Aorta (tissue), 5 donors: Measurements from ENCODE around the gene PLD5. TPM values are rescaled to one million over a fixed set of nuclear protein-coding genes. Genes with fewer than 3 reads are reported as not detected.
"Not testable (repeated sequence)": the region's sequence is repeated elsewhere in the genome, so short reads cannot be mapped to it uniquely, and the experiment has no call there.

Experiments used
- ATAC-seq: fragments of 200-7000 bp; cut with Tn5 transposase; one replicate; pipeline ENCODE4 v1.9.1; 2022; ENCODE audit warnings: moderate library complexity; ENCODE audit not compliant: low FRiP score
- DNase-seq, 2 donors: peaks; one replicate each; pipeline ENCODE4 v3.0.0-alpha.2; 2020
- H3K27ac ChIP-seq, 2 donors: one replicate each; pipeline ENCODE4 v1.5.1; 2013; ENCODE audit warnings: low read length in 2 of 2, mild to moderate bottlenecking in 2 of 2, moderate library complexity in 2 of 2, control low read depth in 1 of 2, inconsistent platforms in 1 of 2, low read depth in 1 of 2
- H3K27me3 ChIP-seq, 2 donors: one replicate each; pipeline ENCODE4 v1.6.1; 2013; ENCODE audit warnings: control low read depth in 1 of 2, low read length in 1 of 2, mild to moderate bottlenecking in 1 of 2, moderate library complexity in 1 of 2; ENCODE audit not compliant: insufficient read depth in 2 of 2, control insufficient read depth in 1 of 2
- H3K36me3 ChIP-seq, 2 donors: one replicate each; pipeline ENCODE4 v1.6.1; 2013; ENCODE audit warnings: control low read depth in 1 of 2, low read length in 1 of 2, mild to moderate bottlenecking in 1 of 2; ENCODE audit not compliant: insufficient read depth in 2 of 2, control insufficient read depth in 1 of 2
- H3K4me1 ChIP-seq, 2 donors: one replicate each; pipeline ENCODE4 v1.6.1; 2013; ENCODE audit warnings: low read length in 2 of 2, control low read depth in 1 of 2, mild to moderate bottlenecking in 1 of 2, moderate library complexity in 1 of 2; ENCODE audit not compliant: insufficient read depth in 2 of 2, control insufficient read depth in 1 of 2
- H3K4me3 ChIP-seq, 2 donors: one replicate each; pipeline ENCODE4 v1.5.1; 2013; ENCODE audit warnings: low read length in 2 of 2, control low read depth in 1 of 2, mild to moderate bottlenecking in 1 of 2
- H3K9me3 ChIP-seq: one replicate; pipeline ENCODE4 v1.6.1; 2013; ENCODE audit warnings: mild to moderate bottlenecking, low read length; ENCODE audit not compliant: control insufficient read depth
- WGBS, 2 donors: extraction: QIAGEN DNeasy Blood & Tissue Kit; methylation state at CpG; one replicate each; pipeline ENCODE4 v1.1.7; 2013; 5-methylcytosine and 5-hydroxymethylcytosine counted together
- intact Hi-C, 2 donors: fragments of 100-400 bp; cut with DNase I; formaldehyde crosslinking; loops; one replicate each; pipeline versions ENCODE4 v1.14.2 to v1.15.0; 2022
- polyA plus RNA-seq, 2 donors: library from polyadenylated mRNA; stranded (reverse); fragments of 200-250 nt; gene quantifications; one replicate each; pipeline ENCODE4 v1.2.3, GENCODE V29; 2013
- total RNA-seq, 2 donors: library from RNA; stranded (reverse); fragmentation: NEBNext Ultra II Directional; extraction: Animal tissue kit (Norgen Biotek cat#: 25700); gene quantifications; one replicate each; pipeline ENCODE4 v1.2.1, GENCODE V29; 2021
- donor health status: healthy with polysubstance abuse.
- donor health status: Bipolar disorder and iron deficiency.
- donor health status: DM: no; HTN: no; CAD: no.
- donor health status: DM: no; HTN: no; CAD: no.
- donor health status: DM: yes; HTN: yes; CAD: no.

Gene PLD5
- total and polyA plus RNA-seq, 4 donors: 4.5 to 18.1 (median 10.1) TPM

GRCh38 chr1:242083742-242084141 is 440.8 kb downstream of the PLD5 start:
- 25 to 40% methylated on average over 2 of the region's 2 CpGs for WGBS, 2 donors
- Histone ChIP-seq H3K36me3 (no peaks in the 10 kb centered on the region), H3K4me3 (no peak overlapping the region), H3K9me3 (no peaks in the 10 kb centered on the region), H3K4me1 (no peaks in the 10 kb centered on the region), H3K27me3 (no peaks in the 10 kb centered on the region), H3K27ac (no peak overlapping the region)
- no peak for DNase-seq
- ATAC-seq: no peak
- intact Hi-C loops: no loop called here

- H3K4me3 ChIP-seq: no peak overlapping the region
- no peaks in the 10 kb centered on the region for H3K4me1 ChIP-seq
- no peaks in the 10 kb centered on the region for H3K27me3 ChIP-seq
- intact Hi-C loops: no loop called here
- H3K9me3 ChIP-seq: no peaks in the 10 kb centered on the region
- no peak overlapping the region for H3K27ac ChIP-seq
- no peaks in the 10 kb centered on the region for H3K36me3 ChIP-seq
- ATAC-seq (no peak), DNase-seq (no peak)
- 57 to 59% methylated on average over 1 of the region's 1 CpG for WGBS, 2 donors
These were observed 443.1 kb downstream of the PLD5 start for GRCh38 chr1:242081446-242081845.

- WGBS, 2 donors: 76 to 86% methylated on average over 2 of the region's 2 CpGs
- H3K36me3 ChIP-seq: no peaks in the 10 kb centered on the region
- H3K9me3 ChIP-seq: no peaks in the 10 kb centered on the region
- no peaks in the 10 kb centered on the region for H3K4me1 ChIP-seq
- no peaks in the 10 kb centered on the region for H3K27me3 ChIP-seq
- ATAC-seq: no peak
- DNase-seq: no peak
- no peak overlapping the region for H3K4me3 ChIP-seq
- intact Hi-C loops: no loop called here
- H3K27ac ChIP-seq: no peak overlapping the region
These were observed 458.7 kb downstream of the PLD5 start for GRCh38 chr1:242065813-242066212.

DNA sequence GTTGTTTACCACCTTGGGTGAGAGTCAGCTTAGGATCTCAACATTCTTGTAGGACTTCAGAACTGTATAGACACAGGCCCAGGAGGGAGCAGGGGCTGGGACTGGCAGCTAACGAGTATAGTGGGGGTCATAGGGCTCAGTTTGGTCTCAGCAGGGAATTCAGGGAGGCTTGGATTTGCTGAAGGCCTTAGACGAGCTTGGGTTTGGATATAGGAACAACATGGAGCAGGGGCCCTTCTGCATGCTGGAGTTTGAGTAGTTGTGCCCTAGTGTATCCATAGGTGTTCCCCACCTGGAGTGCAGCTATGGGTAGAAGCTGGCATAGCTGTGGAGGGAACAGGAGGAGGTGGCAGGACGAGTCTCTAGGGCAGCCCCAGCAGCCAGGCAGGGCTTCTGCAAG is 462.2 kb downstream of the PLD5 start:
- WGBS, 2 donors: 46 to 59% methylated on average over 3 of the region's 3 CpGs
- Histone ChIP-seq H3K9me3 (no peaks in the 10 kb centered on the region), H3K27ac (no peak overlapping the region), H3K4me1 (no peaks in the 10 kb centered on the region), H3K27me3 (no peaks in the 10 kb centered on the region), H3K36me3 (no peaks in the 10 kb centered on the region), H3K4me3 (no peak overlapping the region)
- ATAC-seq (no peak), DNase-seq (no peak)
- intact Hi-C loops: no loop called here

DNA sequence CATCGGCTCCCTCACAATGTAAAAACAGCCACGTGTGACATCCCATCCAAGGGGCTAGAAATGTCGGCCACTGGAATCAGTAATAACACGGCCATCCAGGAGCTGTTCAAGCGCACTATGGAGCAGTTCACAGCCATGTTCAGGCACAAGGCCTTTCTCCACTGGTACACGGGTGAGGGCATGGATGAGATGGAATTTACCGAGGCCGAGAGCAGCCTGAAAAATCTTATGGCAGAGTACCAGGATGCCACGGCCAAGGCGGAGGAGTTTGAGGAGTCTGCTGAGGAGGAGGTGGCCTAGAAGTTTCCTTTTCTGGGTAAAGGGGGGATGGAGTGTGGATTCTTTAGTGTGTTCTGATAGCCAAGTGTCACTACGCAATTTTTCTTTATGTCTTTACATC is 464.5 kb downstream of the PLD5 start:
- no peak for DNase-seq
- intact Hi-C loops: no loop called here
- ATAC-seq: no peak

DNA sequence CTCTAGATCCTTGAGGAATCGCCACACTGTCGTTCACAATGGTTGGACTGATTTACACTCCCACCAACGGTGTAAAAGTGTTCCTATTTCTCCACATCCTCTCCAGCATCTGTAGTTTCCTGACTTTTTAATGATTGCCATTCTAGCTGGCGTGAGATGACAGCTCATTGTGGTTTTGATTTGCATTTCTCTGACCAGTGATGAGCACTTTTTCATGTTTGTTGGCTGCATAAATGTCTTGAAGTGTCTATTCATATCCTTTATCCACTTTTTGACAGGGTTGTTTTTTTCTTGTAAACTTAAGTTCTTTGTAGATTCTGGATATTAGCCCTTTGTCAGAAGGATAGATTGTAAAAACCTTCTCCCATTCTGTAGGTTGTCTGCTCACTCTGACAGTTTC is 465.9 kb downstream of the PLD5 start:
- H3K27ac ChIP-seq, ATAC-seq, H3K36me3 ChIP-seq, H3K4me3 ChIP-seq, intact Hi-C loops, H3K4me1 ChIP-seq, H3K9me3 ChIP-seq, H3K27me3 ChIP-seq, DNase-seq: not testable (repeated sequence)
- WGBS, 2 donors: 79 to 86% methylated on average over 4 of the region's 4 CpGs

More for the DNA sequence above, 464.5 kb downstream of the PLD5 start:
- H3K9me3 ChIP-seq: no peaks in the 10 kb centered on the region
- H3K27ac ChIP-seq: no peak overlapping the region
- H3K4me3 ChIP-seq: no peak overlapping the region
- H3K27me3 ChIP-seq: no peaks in the 10 kb centered on the region
- WGBS, 2 donors: 82 to 88% methylated on average over 11 of the region's 11 CpGs
- H3K36me3 ChIP-seq: no peaks in the 10 kb centered on the region
- H3K4me1 ChIP-seq: no peaks in the 10 kb centered on the region

DNA sequence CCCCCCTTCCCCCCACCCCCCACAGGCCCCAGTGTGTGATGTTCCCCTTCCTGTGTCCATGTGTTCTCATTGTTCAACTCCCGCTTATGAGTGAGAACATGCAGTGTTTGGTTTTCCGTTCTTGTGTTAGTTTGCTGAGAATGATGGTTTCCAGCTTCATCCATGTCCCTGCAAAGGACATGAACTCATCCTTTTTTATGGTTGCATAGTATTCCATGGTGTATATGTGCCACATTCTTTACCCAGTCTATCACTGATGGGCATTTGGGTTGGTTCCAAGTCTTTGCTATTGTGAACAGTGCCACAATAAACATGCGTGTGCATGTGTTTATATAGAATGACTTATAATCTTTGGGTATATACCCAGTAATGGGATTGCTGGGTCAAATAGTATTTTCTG is 466.3 kb downstream of the PLD5 start:
- H3K9me3 ChIP-seq, H3K4me3 ChIP-seq, ATAC-seq, intact Hi-C loops, H3K27ac ChIP-seq, H3K36me3 ChIP-seq, DNase-seq, H3K27me3 ChIP-seq, H3K4me1 ChIP-seq: not testable (repeated sequence)
- 63 to 78% methylated on average over 3 of the region's 3 CpGs for WGBS, 2 donors

DNA sequence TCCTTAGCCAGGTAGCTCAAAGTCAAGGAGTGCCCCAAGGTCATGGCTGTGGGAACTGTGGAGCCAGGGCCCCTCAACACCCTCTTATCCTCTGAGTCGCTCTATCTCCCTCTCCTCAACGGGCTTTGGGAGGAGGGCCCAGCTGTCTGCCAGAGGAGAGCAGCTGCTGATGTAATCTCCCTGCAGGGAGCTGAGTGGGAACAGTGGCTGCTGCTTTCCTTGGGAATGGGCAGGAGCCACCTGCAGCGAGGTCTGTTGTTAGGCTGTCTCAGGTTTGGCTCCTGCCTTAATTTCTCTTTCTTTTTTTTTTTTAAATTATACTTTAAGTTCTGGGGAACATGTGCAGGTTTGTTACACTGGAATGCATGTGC is 466.8 kb downstream of the PLD5 start:
- H3K4me3 ChIP-seq: no peak overlapping the region
- no peak overlapping the region for H3K27ac ChIP-seq
- no peaks in the 10 kb centered on the region for H3K9me3 ChIP-seq
- no peaks in the 10 kb centered on the region for H3K4me1 ChIP-seq
- no peaks in the 10 kb centered on the region for H3K27me3 ChIP-seq
- no peak for ATAC-seq
- WGBS, 2 donors: 42 to 55% methylated on average over 3 of the region's 3 CpGs
- DNase-seq: no peak
- no peaks in the 10 kb centered on the region for H3K36me3 ChIP-seq
- intact Hi-C loops: no loop called here

GRCh38 chr1:242056988-242057744 is 467.3 kb downstream of the PLD5 start:
- WGBS, 2 donors: 89 to 92% methylated on average over 45 to 49 of the region's 49 CpGs
- Histone ChIP-seq H3K4me1 (no peaks in the 10 kb centered on the region), H3K4me3 (no peak overlapping the region), H3K36me3 (no peaks in the 10 kb centered on the region), H3K27ac (no peak overlapping the region), H3K9me3 (no peaks in the 10 kb centered on the region), H3K27me3 (no peaks in the 10 kb centered on the region)
- DNase-seq (no peak), ATAC-seq (peak; percentile 21)
- intact Hi-C loops: no loop called here
